ENCODE results near the gene KASH5.

- TF ChIP-seq CTCF (IDR thresholded peaks at IDR 0.05; ENCODE audit: low read length): no peak
- no peak for TF ChIP-seq EZH2 (optimal IDR thresholded peaks at IDR 0.05; ENCODE audit: low read depth, low read length)
- TF ChIP-seq EZH2phosphoT487 (IDR thresholded peaks at IDR 0.05; ENCODE audit: low read length): no peak
Observed at GRCh38 chr19:49359851-49360820, 27.9 kb upstream of the KASH5 start.

All from MM.1S (cell line).